SU-DHL-6 (cell line): ENCODE measurements around the gene RTL5.

ENCODE experiments used
- H2AFZ ChIP-seq: fragments of 200-600 bp; sonication (generic); 2 replicates; pipeline ENCODE4 v1.6.1; 2014; ENCODE audit warnings: low read depth, mild to moderate bottlenecking, moderate library complexity, mixed read lengths, antibody characterized with exemption, low read length; ENCODE audit not compliant: severe bottlenecking
- H3F3A ChIP-seq: fragments of 200-600 bp; shearing (Covaris generic); 2 replicates; pipeline ENCODE4 v1.6.0; 2016; ENCODE audit warnings: antibody characterized with exemption, mild to moderate bottlenecking; ENCODE audit not compliant: insufficient read depth
- H3K27ac ChIP-seq: fragments of 200-600 bp; sonication (generic); 2 replicates; pipeline ENCODE4 v1.5.1; 2016; ENCODE audit warnings: low read depth, mild to moderate bottlenecking, low read length, moderate library complexity, mixed read lengths
- H3K27me3 ChIP-seq: fragments of 200-600 bp; sonication (generic), shearing (Covaris generic); 2 replicates; pipeline ENCODE4 v1.6.0; 2014; ENCODE audit warnings: mild to moderate bottlenecking, low read length
- H3K36me3 ChIP-seq: fragments of 200-600 bp; sonication (generic); 2 replicates; pipeline ENCODE4 v1.6.1; 2014; ENCODE audit warnings: mild to moderate bottlenecking, low read length, mixed read lengths
- H3K4me2 ChIP-seq: fragments of 300-600, 200-600 bp; shearing (Covaris generic), sonication (generic); 2 replicates; pipeline ENCODE4 v1.6.0; 2014; ENCODE audit warnings: low read length, low read depth, mild to moderate bottlenecking; ENCODE audit not compliant: poor library complexity, severe bottlenecking
- H3K4me3 ChIP-seq: fragments of 200-600 bp; sonication (generic); 2 replicates; pipeline ENCODE4 v1.5.1; 2014; ENCODE audit warnings: antibody characterized with exemption, low read length, mild to moderate bottlenecking, mixed read lengths; ENCODE audit not compliant: insufficient read depth, poor library complexity, severe bottlenecking
- H3K79me2 ChIP-seq: fragments of 200-600 bp; sonication (generic); 2 replicates; pipeline ENCODE4 v1.6.1; 2014; ENCODE audit warnings: mild to moderate bottlenecking, low read length, moderate library complexity; ENCODE audit not compliant: insufficient read depth
- H3K9ac ChIP-seq: fragments of 200-600 bp; sonication (generic); 2 replicates; pipeline ENCODE4 v1.7.0; 2014; ENCODE audit warnings: mild to moderate bottlenecking, low read length
- H3K9me2 ChIP-seq: fragments of 200-600 bp; sonication (generic); replicated peaks from 2 replicates; pipeline ENCODE4 v1.6.1; 2014; ENCODE audit warnings: low read length; ENCODE audit not compliant: insufficient read depth
- H3K9me3 ChIP-seq: fragments of 200-600 bp; sonication (generic); 2 replicates; pipeline ENCODE4 v1.6.1; 2014; ENCODE audit warnings: low read length, mixed read lengths; ENCODE audit not compliant: insufficient read depth
- H4K20me1 ChIP-seq: fragments of 200-600 bp; sonication (generic); 2 replicates; pipeline ENCODE4 v1.6.1; 2014; ENCODE audit warnings: low read depth, mild to moderate bottlenecking, antibody characterized with exemption, low read length, moderate library complexity, mixed read lengths
- EZH2phosphoT487 ChIP-seq: fragments of 200-600 bp; sonication (generic), shearing (Covaris generic); conservative IDR thresholded peaks from 2 replicates; pipeline ENCODE4 v1.6.1; 2018; ENCODE audit warnings: mild to moderate bottlenecking, antibody characterized with exemption, low read length, moderate library complexity, mixed read lengths
- TF ChIP-seq, protein P1 (sequence below): fragments of 200-600 bp; sonication (generic); IDR thresholded peaks from one replicate; pipeline ENCODE4 v1.5.1; 2017; ENCODE audit warnings: antibody characterized with exemption, mild to moderate bottlenecking, low read length, moderate library complexity; ENCODE audit not compliant: insufficient read depth, poor library complexity, severe bottlenecking

RTL5 gene

DNA sequence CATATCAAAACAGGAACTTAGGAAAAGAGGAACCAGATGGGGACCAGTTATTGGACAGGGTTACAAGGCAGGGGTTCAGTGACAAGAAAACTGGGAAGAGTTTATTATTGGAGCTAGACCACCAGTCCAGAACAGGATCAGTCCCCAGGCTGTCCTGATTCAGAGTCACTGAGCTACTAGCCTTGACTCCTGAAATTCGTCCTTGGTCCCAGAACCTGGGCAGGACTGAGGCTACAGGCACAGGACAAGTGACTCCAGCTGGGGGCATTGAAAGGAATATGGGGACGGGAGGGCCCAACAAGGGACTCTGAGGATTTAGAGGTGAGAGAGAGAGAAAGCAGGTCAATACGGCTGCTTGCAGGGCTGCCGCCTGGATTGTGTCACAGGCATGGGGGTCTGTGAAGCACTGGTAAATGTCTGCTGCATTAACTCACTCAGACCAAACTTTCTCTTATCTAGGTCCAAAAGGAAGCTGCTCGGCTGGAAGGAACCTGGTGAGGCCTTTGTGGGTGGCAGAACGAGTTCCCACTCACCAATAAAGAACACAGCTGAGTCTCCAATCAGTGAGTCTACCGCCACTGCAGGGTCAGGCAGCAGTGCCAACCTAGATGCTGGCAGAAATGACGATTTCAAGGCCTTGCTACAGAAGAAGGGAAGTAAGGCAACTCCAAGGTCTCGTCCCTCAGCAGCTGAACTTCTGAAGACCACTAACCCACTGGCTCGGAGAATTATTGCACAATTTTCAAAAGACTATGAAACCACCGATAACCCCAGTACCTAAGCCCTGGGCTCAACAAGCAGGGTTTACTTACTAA, 11.3 kb upstream of the RTL5 start:
- H3K9me3 ChIP-seq = no peaks in the 10 kb centered on the region
- no peaks in the 10 kb centered on the region for H3K79me2 ChIP-seq
- no peaks in the 10 kb centered on the region for H4K20me1 ChIP-seq
- no peaks in the 10 kb centered on the region for H3F3A ChIP-seq
- TF ChIP-seq EZH2phosphoT487 = no peak
- TF ChIP-seq, protein P1, sequence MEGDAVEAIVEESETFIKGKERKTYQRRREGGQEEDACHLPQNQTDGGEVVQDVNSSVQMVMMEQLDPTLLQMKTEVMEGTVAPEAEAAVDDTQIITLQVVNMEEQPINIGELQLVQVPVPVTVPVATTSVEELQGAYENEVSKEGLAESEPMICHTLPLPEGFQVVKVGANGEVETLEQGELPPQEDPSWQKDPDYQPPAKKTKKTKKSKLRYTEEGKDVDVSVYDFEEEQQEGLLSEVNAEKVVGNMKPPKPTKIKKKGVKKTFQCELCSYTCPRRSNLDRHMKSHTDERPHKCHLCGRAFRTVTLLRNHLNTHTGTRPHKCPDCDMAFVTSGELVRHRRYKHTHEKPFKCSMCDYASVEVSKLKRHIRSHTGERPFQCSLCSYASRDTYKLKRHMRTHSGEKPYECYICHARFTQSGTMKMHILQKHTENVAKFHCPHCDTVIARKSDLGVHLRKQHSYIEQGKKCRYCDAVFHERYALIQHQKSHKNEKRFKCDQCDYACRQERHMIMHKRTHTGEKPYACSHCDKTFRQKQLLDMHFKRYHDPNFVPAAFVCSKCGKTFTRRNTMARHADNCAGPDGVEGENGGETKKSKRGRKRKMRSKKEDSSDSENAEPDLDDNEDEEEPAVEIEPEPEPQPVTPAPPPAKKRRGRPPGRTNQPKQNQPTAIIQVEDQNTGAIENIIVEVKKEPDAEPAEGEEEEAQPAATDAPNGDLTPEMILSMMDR = no peak
- H3K27ac ChIP-seq = no peak overlapping the region
- no peak overlapping the region for H3K4me3 ChIP-seq
- H3K9ac ChIP-seq = no peak overlapping the region
- H3K4me2 ChIP-seq = no peak overlapping the region
- H3K9me2 ChIP-seq = no peaks in the 10 kb centered on the region
- H3K36me3 ChIP-seq = no peaks in the 10 kb centered on the region
- H2AFZ ChIP-seq = no peak overlapping the region
- no peaks in the 10 kb centered on the region for H3K27me3 ChIP-seq

DNA sequence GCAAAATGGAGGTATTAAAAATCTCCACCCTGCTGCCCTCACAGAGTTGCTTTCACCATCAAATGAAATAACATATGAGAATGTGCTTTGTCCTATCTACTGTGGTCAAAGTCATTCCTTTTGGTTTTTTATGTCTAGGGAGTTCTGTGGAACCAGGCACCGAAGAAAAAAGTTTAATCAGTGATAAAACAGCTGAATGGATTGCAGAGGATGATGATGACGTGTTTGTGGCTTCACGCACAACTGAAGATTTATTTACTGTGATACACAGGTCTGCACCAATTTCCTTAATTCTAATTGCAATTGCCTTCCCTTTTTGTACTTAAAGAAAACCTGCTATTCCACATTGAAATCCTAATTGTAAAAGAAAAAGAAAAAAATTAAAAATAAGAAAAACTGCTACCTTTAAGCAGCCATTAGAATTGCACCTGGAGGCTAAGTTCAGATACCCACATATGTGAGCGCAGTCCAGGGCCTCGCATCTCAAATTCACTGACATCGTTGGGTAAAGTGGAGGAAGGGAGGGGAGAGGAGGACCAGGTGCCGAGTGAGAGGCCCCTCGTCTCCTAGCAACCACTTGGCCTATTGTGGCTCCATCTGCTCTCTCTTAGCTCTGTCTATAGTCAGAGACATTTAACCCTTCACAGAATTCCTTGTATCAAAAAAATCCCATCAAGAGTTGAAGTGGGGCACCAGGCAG, 10.5 kb upstream of the RTL5 start:
- TF ChIP-seq, protein P1 = no peak
- TF ChIP-seq EZH2phosphoT487 = no peak
- Histone ChIP-seq H3F3A (no peaks in the 10 kb centered on the region), H3K4me2 (no peak overlapping the region), H3K4me3 (no peak overlapping the region), H3K27me3 (no peaks in the 10 kb centered on the region), H4K20me1 (no peaks in the 10 kb centered on the region), H3K27ac (no peak overlapping the region), H2AFZ (no peak overlapping the region), H3K9ac (no peak overlapping the region), H3K36me3 (no peaks in the 10 kb centered on the region), H3K9me2 (no peaks in the 10 kb centered on the region), H3K9me3 (no peaks in the 10 kb centered on the region), H3K79me2 (no peaks in the 10 kb centered on the region)

DNA sequence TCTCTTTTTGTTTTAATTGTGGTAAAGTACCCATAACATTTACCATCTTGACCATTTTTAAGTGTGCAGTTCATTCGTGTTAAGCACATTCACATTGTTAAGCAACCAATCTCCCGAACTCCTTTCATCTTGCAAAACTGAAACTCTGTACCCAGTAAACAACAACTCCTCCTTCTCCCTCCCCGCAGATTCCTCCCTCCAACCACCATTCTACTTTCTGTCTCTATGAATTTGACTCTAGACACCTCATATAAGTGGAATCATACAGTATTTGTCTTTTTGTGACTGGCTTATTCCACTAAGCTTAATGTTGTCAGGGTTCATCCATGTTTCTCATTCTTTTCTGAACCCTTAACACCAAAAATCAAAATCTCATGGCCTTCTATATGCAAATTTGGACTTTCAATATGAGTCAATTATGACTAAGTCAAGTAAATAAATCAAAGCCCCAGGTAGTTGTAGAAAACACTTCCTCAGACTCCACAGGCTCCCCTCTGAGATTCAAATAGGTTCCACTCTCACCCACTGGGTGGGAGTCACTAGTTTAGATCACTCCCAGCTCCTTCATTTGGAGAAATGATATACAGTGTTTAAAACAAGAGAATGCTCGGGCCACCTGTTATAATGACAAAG, 9.8 kb upstream of the RTL5 start:
- Histone ChIP-seq H3K4me3 (no peak overlapping the region), H3K9me2 (no peaks in the 10 kb centered on the region), H4K20me1 (no peaks in the 10 kb centered on the region), H3K27ac (no peak overlapping the region), H3F3A (no peaks in the 10 kb centered on the region), H3K27me3 (no peaks in the 10 kb centered on the region), H2AFZ (no peak overlapping the region), H3K79me2 (no peaks in the 10 kb centered on the region), H3K4me2 (no peak overlapping the region), H3K36me3 (no peaks in the 10 kb centered on the region), H3K9ac (no peak overlapping the region), H3K9me3 (no peaks in the 10 kb centered on the region)
- TF ChIP-seq, protein P1 = no peak
- TF ChIP-seq EZH2phosphoT487 = no peak
